HG02943 (cell line): Measurements from ENCODE around the gene RRAD.
"Not testable (repeated sequence)": the region's sequence is repeated elsewhere in the genome, so short reads cannot be mapped to it uniquely, and the experiment has no call there.

Experiments used
- ATAC-seq: cut with Tn5 transposase; IDR thresholded peaks from one replicate; pipeline ENCODE4 v1.9.1; 2021; ENCODE audit warnings: mild to moderate bottlenecking, low read depth, moderate library complexity; ENCODE audit not compliant: unreplicated experiment

RRAD gene

DNA sequence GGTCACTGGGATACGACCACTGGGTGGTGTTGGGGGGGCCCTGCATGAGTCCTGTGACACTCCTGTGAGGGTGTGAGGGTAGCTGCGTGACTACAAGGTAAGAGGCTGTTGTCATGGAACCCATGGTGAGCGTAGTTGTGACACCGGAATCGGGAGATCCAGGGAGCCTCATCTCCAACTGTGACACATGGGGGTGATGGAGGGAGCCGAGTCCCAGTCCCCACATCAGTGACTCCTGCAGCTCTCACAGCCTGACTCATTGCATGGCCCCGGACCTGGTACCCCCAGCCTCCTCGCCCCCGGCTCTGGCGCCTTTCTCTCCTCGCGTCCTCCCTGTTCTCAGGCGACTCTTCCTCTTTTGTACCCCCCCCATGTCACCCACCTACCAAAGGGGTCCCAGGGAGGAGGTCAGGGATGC, 20.9 kb downstream of the RRAD start:
- ATAC-seq: no peak

DNA sequence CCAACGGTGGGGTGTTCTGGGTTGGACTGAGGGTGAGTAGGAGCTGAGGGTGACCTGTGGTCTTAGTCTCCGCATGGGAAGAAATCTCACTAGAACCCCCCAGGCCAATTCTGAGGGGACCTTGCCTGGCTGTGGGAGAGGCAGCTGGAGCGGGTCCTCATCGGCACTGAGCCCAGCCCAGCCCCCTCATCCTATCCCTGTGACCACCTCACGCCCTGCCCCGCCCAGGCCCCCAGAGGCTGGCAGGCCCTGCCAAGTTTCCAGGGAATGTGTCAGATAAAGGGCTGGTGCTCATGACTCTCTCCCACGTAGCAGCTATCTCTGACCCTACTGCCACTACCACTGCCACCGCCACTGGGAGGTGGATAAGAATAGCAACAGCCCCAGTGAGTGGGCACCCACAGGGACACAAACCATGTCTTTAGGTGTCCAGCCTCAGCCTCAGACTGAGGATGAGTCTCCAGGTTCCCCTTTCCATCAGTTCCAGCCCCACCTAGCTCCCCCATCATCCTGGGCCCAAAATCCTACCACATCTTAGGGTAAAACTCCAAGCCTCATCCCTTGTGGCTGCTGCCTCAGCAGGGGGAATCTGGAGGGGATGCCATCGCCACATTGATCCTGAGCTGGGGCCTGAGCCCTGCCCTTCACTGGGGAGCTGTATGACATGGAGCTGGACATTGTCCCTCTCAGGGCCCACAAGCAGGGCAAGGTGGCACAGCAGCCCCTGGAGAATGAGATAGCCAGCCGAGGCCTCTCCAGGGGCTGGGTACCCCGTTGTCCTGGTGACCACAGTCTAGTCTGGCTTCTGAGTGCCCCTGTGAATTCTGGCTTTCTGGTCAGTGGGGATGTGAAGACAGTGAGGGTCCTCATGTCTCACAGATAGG, 21.5 kb downstream of the RRAD start:
- ATAC-seq: no peak

DNA sequence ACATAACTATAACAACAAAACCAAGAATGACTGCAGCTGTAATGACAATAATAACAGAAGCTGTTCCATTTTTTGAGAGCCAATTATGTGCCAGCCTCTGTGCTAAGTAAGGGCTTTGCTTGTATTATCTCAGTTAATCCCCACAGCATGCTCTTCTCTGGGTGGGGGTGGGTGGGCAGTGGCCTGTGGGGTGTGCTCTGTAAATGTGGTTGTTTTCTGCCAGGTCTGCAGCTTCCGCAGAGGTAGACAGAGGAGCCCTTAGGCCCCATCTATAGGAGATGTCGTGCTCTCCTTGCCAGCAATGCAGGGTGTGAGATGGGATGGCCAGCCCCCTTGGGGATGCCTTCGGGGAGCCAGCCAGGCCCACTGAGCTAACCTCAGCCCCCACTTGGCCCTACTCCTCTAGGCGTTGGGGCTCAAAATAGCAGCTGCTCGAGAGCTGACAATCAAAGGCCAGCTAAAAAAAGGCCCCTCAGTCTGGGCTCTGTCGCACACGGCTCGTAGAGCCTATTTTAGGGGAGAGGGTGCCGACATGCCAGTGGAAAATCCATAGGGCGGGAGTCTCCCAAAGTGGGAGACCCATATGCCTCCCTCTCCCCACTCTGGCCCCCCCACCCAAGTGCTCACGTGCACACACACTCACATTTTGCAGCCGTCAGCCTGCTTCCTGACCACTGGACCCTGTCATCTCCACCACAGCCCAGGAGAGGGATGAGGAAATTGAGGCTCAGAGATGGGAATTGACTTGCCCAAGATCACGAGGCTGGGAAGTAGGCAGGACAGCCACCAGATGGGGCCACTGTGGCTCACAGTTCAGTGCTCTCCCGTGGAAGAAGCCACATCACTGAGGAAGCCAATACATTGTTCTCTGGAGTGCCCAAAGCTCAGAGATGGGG, 22.4 kb downstream of the RRAD start:
- ATAC-seq: no peak

DNA sequence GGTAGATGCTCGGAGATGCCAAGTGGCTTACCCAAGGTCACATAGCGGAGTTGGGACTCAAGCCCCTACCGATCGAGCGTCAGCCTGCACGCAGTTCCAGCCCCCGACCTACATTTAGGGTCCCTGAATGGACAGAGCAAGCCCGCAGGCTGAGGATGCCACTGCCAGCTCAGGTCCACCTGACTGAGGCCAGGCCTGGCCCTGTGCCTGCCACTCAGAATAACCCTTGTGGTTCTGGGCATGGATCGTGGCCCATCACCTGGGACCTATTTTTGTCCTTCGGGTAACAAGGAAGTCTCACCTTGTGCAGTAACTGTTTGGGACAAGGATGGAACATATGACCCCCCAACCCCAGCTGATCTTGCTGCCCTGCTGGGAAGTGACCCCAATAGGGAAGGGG, 23.7 kb downstream of the RRAD start:
- ATAC-seq: no peak

DNA sequence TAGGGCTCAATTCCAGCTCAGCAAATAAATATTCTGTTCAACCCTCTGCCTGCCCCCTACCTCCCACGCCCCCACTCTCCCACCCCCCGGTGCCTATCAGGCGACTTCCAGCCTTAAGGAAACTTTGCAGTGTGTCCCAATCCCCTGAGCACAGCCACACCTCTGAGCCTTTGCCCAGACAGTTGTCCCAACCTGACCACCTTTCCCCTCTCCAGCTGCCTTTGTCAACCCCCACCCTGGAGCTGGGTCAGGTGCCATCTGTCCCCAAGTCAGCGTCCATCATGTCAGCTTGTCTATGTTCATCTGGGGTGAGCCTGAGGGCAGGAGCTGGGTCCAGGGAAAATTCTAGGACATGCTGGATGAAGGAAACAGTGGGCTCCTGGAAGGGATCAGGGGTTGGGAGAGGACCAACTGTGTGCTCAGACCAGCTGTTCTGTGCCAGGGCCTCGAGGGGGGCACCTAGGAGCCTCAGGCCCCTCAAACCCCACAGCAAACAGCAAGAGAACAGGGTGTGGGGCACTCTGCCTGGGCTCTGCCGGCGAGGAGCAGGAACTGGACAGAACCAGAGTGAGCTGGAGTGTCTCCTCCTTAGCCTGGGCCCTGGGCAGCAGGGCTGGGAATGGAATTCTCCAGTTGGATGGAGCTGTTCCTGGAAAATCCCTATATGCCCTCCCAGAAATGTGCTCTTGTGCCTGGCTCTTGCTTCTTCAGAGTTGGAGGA, 24.5 kb downstream of the RRAD start:
- ATAC-seq: no peak

DNA sequence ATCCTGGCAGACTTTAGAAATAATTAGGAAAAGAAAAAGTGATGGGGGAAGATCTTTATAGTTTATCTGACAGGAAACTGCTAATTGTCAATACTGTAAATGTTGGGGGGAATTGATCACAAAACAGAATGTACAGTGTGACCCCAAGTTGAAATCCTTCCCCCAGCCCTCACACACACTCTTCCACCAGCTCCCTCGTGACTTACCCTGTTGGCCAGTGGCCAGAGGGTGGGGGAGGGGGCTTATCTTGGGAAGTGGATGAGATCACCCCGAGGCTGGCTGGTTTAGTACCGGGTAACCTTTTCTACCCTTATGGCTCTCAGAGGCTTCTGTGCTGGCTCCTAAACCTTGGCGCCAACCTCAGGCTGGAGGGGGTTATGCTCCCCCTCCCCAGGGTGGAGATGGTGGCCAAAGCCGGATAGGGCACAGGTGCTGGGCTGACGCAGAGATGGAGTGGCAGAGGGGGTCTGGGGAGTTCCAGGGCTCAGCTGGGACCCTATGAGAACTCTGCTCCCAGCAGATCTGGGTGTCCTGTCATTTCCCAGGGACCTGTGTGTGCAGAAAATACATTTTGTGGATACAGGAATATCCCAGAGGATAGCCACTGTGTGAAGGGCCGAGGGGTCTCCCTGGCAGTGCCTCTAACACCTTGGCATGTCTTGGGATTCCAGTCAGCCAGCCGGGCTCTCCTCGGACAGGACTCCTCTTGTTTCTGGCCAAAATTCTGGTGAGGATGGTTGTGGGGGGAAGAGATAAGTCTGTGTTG, 25.2 kb downstream of the RRAD start:
- no peak for ATAC-seq

DNA sequence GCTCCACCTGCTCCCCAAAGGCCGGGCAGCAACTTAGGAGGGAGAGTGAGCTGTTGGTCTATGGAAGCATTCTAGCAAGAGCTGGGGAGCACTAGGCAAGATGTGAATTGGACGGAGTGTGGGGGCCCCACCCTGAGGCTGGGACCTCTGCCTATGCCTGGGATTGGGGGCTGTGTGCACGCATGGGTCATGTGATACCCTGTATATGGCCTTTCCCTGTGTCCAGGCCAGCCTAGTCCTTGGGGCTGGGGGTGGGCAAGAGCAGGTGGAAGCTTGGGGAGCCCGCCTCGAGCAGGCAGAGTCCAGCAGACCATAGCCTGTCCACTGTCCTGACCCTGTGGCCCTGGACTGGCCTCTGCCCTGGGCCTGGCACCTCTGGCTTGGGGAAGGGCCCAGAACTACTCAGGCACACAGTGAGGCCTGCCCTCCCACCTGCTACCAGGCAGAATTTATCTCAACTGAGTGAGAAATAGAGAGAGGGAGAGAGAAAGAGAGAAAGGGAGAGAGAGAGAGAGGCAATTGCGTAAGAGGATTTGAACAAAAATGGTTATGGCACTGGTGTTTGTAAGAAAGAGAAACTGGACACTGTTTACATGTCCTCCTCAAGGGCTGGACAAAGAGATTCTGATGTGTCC, 25.9 kb downstream of the RRAD start:
- no peak for ATAC-seq

DNA sequence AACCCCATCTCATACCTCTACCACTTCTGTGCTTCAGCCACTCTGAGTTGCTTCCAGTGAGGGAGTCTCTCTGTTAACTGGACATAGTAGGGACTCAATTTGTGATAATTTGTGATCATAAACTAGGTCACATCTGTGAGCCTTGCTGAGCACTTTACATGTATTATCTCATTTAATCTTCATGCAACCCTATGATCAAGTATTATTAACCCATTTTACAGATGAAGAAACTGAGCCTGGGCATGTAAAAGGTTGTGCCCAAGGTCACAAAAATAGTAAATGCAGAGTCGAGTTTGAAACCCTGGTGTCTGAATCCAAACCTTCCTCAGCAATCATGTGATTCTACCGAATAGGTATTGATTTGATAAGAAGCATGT, 26.4 kb downstream of the RRAD start:
- no peak for ATAC-seq

DNA sequence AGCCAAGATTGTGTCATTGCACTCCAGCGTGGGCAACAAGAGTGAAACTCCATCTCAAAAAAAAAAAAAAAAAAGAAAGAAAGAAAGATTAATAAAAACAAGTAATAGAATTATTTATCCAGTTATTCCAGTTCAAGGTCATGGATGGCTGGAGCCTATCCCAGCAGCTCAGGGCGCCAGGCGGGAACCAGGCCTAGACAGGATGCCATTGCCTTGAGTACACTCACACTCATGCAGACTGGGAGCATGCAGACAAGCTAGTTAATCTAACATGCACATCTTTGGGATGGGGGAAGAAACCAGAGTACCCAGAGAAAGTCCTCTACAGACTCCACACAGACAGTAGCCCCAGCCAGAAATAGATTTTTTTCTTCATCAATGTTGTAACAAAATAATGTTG, 27.1 kb downstream of the RRAD start:
- ATAC-seq: no peak

DNA sequence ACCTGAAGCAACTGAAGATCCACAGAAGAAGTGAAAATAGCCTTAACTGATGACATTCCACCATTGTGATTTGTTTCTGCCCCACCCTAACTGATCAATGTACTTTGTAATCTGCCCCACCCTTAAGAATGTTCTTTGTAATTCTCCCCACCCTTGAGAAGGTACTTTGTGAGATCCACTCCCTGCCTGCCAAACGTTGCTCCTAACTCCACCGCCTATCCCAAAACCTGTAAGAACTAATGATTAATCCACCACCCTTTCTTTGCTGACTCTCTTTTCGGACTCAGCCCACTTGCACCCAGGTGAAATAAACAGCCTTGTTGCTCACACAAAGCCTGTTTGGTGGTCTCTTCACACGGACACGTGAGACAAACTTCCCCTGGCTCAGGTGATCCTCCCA, 28.7 kb downstream of the RRAD start:
- not testable (repeated sequence) for ATAC-seq

DNA sequence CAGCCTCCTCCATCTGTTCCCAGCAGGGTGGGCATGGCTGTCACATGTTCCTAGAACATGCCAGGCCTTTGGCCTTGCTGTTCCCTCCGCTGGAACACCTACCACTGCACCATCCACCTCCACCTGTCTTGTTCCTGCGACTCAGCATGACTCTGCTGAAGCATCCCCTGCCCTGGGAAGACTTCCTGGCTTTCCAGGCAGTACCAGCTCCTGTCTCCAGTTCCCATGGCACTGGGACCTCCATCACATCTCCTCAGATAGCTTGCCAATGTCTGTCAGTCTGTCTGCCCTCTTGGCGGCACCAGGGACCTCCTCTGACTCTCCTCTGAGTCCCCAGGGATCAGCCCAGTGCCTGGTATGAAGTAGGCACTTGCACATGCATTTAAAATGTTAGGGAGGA, 29.3 kb downstream of the RRAD start:
- ATAC-seq: no peak

DNA sequence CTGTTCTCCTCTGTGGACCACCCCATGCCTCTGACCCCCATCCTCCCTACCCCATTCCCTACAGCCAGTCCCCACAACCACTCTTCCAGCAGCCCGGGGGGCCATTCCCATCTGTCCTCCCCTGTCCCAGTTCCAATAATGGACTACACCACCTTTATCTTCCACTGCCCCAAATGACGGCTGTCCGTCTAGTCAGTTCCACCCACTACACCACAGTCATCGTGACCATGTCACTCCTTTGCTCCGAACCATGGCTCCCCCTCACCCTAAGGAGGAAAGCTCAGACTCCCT, 29.7 kb downstream of the RRAD start:
- no peak for ATAC-seq

DNA sequence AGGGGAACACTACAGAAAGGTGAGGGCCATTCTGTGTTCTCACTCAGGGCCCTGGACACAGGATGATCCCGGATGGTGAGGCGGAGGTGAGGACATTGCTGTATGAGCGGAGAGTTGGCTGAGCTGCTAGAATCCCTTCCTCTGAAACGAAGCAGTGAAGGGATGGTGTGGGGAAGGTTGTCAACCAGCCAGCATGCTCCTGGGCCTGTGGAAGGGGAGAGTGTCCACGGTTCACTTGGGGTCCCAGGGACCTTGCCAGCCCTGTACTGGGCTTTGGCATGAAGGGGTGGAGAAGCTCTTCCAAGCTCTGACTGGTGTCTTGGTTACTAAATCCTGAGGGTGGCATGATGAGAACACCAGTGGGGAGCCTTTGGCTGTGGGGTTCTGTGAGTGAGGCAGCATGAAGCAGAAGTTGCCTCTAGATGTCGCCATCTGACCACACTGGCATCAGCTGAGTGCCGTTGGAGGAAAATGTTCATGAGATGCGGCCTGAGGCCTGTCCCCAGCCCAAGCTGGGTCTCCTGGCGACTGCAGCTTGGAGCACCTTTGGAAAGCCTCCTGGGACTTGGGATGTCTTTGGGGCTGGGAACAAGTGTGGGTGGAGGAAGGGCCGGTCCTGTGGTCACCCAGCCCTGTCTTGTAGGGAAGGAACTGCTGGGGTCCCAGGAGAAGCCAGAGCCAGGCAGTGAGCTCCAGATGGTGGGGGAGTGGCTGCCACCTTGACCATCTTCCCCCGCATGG, 30.2 kb downstream of the RRAD start:
- no peak for ATAC-seq

DNA sequence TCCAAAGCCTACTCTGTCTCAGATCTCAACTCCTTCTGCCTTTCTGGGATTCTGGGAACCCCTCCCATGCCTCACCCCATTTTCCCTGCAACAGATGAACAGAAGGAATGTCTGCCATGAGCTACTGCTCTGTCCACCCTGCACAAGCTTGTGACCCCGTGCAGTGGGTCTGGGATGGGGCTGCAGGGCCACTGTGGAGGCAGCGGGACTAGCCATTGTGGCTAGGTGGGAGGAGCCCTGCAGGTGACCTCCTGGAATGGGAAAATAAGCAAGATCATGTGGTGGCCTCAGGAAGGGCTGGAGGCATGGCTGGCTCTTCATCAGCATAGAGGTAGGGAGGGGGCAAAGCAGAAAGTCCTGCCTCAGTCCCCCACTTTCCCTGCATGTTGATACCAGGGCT, 31.3 kb downstream of the RRAD start:
- no peak for ATAC-seq

DNA sequence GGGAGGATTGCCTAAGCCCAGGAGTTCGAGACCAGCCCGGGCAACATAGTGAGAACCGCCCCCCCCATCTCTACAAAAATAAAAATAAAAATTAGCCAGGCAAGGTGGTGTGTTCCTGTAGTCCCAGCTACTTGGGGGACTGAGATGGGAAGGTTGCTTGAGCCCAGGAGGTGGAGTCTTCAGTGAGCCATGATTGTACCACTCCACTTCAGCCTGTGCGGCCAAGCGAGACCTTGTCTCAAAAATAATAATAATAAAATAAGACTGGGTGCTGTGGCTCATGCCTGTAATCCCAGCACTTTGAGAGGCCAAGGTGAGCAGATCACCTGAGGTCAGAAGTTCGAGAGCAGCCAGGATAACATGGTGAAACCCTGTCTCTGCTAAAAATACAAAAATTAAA, 33.5 kb downstream of the RRAD start:
- ATAC-seq: no peak

DNA sequence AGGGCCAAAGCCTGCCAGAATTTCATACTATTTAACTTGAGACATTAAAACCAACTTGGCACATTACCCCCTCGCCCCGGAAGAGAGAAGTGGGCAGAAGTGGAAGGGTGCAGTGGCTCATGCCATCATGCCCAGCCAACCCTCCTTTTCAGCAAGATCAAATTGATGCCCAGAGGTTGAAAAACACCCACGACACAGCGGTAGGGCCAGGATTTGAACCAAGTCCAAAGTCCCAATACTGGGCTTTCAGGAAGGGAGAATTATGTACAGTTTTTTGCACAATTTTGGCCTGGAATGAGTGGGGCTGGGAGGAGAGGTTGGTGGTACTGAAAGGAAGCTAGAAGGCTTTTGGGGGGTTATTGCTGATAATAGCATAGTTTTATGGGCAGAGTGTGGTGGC, 34.0 kb downstream of the RRAD start:
- ATAC-seq: no peak

DNA sequence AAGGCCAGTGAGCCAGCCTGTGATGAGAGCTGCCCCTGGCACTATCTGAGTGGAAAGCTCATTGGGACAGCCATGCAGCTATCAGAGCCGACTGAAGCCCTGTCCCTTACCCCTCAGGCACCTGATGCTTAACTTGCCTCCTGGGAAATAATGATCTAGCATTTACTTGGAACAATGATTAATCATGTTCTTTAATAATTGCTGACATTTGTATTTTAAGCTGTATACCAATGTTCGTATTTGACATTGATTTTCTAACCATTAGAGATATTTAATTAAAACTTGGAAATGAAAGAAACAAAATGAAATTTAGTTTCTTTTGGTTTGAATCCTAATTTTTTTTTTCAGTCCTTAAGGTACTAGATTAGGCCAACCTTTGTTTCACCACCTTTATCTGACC, 34.5 kb downstream of the RRAD start:
- ATAC-seq: no peak

DNA sequence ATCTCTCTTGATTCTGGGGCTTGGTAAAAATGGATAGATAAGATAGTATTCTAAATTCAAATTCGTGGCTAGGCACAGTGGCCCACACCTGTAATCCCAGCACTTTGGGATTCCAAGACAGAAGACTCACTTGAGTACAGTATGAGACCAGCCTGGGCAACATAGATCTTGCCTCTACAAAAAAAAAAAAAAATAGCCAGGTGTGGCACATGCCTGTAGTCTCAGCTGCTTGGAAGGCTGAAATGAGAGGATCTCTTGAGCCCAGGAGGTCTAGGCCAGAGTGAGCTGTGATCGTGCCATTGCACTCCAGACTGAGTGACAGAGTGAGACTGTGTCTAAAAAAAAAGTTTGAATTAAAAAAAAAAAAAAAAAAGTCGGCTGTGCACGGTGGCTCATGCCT, 35.7 kb downstream of the RRAD start:
- ATAC-seq: no peak
